BJ (cell line): ENCODE results near the gene TOX2. TPM values are rescaled to one million over a fixed set of nuclear protein-coding genes. Genes with fewer than 3 reads are reported as not detected.

Source experiments
- CTCF ChIA-PET: fragments of 350-600 bp; formaldehyde crosslinking; extraction: SDS; loops from one replicate; lab custom pipeline; 2021; ENCODE audit warnings: antibody characterized with exemption, inconsistent platforms; lab: Yijun Ruan, JAX
- POLR2A ChIA-PET: fragments of 300-600 bp; sonication (Branson Sonifier 250); formaldehyde crosslinking; extraction: SDS; loops from one replicate; lab custom pipeline; 2021; ENCODE audit warnings: antibody characterized with exemption; lab: Charles Lee
- DNase-seq: peaks from one replicate; pipeline ENCODE4 v3.0.0-alpha.2; 2011; ENCODE audit warnings: low read depth
- H3K27me3 ChIP-seq: 2 replicates; pipeline ENCODE4 v1.6.0; 2011; ENCODE audit warnings: low read length; ENCODE audit not compliant: control insufficient read depth, insufficient read depth
- H3K36me3 ChIP-seq: 2 replicates; pipeline ENCODE4 v1.5.1; 2011; ENCODE audit warnings: low read length; ENCODE audit not compliant: control insufficient read depth, insufficient read depth
- H3K4me3 ChIP-seq: 2 replicates; pipeline ENCODE4 v1.5.1; 2011; ENCODE audit warnings: low read depth, mild to moderate bottlenecking, control low read depth, low read length
- polyA plus RNA-seq: library from polyadenylated mRNA; depleted of rRNA; stranded (reverse); fragments of >200 nt; gene quantifications from 2 replicates; pipeline ENCODE4 v1.2.3, GENCODE V29; 2011; rRNA removed
- small RNA-seq: library from RNA; depleted of rRNA; stranded (forward); fragments of <200 nt; gene quantifications from one replicate; pipeline ENCODE3, GENCODE V24; 2012; ENCODE audit warnings: low replicate concordance, low read depth; ENCODE audit not compliant: insufficient read length
- TF ChIP-seq, protein P1 (sequence below): IDR thresholded peaks from 2 replicates; pipeline ENCODE4 v1.5.1; 2011; ENCODE audit warnings: low read depth, mild to moderate bottlenecking, control low read depth, inconsistent platforms, low read length, moderate library complexity; ENCODE audit not compliant: insufficient read depth

Gene TOX2
- polyA plus RNA-seq, 1 experiment: 7.6 TPM

DNA sequence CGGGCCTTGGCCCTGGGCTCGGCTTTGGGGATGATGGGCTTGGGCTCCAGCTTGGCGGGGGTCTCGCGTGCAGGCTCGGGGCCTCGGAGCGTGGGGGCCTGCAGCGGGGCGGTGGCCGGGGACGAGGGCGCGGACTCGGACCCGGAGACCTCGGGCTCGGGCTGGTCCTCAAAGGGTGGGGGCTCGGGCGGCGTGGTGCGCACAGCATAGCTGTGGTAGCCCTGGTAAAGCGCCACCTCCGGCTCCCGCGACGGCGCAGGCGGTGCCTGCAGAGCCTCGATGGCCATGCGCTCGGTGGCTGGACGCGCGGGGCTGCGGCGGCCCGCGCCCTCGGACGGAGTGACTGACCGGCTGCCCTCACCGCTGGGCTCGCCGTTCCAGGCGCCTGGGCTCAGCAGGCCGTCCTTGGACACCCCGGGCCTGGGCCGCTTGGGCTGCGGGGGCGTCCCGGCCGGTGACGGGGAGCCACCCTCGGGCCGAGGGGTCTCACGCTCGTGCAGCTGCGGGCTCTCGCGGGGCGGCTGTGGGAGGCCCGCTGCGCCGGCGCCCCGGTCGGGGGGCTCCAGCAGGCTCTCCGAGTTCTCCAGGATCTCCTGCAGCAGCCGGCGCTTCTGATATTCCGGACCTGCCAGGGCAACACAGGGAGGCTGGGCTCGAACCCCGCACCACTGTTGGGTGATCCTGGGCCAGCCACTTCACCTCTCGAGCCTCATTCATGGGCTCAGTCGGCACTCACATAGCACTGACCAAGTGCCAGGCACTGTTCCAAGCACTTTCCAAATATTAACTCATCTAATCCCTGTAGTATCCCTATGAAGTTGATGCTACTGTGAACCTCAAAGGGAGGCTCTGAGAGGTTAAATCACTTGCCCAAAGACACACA, 201.4 kb downstream of the TOX2 start:
- Histone ChIP-seq H3K4me3 (no peak overlapping the region), H3K27me3 (no peaks in the 10 kb centered on the region), H3K36me3 (no peaks in the 10 kb centered on the region)
- TF ChIP-seq, protein P1, sequence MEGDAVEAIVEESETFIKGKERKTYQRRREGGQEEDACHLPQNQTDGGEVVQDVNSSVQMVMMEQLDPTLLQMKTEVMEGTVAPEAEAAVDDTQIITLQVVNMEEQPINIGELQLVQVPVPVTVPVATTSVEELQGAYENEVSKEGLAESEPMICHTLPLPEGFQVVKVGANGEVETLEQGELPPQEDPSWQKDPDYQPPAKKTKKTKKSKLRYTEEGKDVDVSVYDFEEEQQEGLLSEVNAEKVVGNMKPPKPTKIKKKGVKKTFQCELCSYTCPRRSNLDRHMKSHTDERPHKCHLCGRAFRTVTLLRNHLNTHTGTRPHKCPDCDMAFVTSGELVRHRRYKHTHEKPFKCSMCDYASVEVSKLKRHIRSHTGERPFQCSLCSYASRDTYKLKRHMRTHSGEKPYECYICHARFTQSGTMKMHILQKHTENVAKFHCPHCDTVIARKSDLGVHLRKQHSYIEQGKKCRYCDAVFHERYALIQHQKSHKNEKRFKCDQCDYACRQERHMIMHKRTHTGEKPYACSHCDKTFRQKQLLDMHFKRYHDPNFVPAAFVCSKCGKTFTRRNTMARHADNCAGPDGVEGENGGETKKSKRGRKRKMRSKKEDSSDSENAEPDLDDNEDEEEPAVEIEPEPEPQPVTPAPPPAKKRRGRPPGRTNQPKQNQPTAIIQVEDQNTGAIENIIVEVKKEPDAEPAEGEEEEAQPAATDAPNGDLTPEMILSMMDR: no peak
- CTCF ChIA-PET: interaction anchor here (0.5 to 11.7 kb wide), 38 partner anchors 9 to 667 kb away, joined by 3 to 307 read pairs (median 6); partner anchors contain the start of genes FITM2, JPH2 and OSER1
- DNase-seq: no peak
- POLR2A ChIA-PET: interaction anchor here (0.7 kb wide), 1 partner anchor 72 kb away, joined by 3 read pairs; no protein-coding TSS in a partner anchor

DNA sequence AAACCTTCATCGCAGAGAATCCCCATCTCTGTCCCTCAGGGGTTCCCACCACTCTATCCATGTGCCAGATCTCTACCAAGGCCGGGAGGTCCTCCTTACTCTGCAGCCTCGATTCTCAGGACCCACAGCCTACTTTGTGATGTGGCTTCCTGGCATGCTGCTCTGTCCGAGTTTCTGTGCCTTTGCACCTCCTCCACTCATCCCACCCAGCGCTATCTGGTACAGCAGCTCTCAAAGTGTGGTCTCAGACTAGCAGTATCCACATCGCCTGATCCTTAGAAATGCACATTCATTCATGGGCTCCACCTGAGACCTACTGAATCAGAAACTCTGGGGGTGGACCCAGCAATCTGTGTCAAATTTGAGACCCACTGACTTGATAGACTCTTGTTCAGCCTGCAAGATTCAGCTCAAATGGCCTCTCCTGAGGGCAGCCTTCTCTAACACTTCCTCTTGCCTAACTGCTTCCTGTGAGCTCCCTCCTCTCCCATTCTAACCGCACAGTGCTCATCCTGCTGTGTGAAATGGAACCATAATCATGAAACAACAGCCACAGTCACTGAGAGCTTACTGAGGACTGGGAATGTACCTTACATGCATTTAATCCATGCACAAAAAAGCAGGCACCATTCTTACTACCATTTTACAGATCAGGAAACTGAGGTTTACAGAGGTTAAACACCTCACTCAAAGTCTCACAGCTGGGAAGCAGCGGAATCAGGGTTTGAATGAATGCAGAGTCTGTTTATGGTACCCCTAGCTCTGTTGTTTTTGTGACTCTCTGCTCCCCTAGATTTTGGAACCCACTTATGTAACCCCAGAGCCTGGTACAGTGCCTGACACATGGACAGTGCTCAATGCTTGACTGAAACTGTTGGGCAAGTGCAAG, 202.9 kb downstream of the TOX2 start:
- H3K4me3 ChIP-seq: no peak overlapping the region
- DNase-seq: no peak
- no peaks in the 10 kb centered on the region for H3K36me3 ChIP-seq
- CTCF ChIA-PET: interaction anchor here (0.7 to 11.7 kb wide), 36 partner anchors 10 to 668 kb away, joined by 3 to 307 read pairs (median 6); partner anchors contain the start of genes FITM2, JPH2 and OSER1
- POLR2A ChIA-PET: interaction anchor here (0.7 kb wide), 1 partner anchor 70 kb away, joined by 3 read pairs; no protein-coding TSS in a partner anchor
- TF ChIP-seq, protein P1: no peak
- H3K27me3 ChIP-seq: no peaks in the 10 kb centered on the region

DNA sequence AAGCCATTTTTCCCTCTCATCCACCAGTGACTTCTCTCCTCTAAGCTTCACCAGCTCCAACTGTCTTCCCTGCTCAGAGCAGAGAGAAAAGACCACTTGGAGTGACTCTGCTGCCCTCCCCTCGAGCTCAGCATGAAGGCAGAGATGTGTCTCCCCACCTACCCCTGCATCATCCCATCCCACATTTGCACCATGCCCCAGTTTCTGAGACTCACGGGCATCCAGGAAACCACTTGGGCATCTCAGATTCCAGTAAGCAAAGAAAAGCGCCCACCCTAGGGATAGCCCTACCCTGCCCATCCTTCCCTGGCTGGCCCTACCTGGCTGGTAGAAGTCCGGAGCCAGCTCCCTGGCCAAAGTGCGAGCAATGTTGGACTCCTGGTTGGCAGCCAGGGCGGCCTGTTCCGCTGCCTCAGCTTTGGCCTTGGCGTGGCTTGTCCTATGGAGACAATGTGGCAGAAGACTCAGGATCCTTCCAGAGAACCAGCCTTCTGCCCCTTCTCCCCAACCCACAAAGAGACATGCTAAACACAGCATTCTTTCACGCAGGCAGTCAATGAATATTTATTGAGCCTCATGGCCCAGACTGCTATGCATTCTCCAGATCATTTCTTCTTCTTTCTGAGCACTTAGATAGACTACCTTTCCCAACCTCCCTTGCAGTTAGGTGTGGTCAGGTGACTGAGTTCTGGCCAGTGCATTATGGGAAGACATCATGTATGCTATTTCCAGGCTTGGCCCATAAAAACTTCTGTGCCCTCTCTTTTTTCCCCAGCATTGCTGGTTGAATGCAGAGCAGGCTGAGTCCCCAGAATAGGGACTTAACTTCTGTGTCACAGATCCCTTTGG, 203.8 kb downstream of the TOX2 start:
- POLR2A ChIA-PET: no interaction called here
- TF ChIP-seq, protein P1: no peak
- Histone ChIP-seq H3K4me3 (no peak overlapping the region), H3K36me3 (no peaks in the 10 kb centered on the region), H3K27me3 (no peaks in the 10 kb centered on the region)
- CTCF ChIA-PET: interaction anchor here (0.6 to 11.7 kb wide), 10 partner anchors 11 to 193 kb away, joined by 3 to 307 read pairs (median 21); partner anchors contain the start of genes FITM2 and JPH2
- no peak for DNase-seq

Small RNAs within 50 kb of the gene (small RNA-seq; reads per million reads assigned to genes)
- not detected for gene RN7SL443P

Other genes starting within 250 kb of the TOX2 start
- gene MYBL2, start 247.7 kb upstream of the TOX2 start, polyA plus RNA-seq: 6.4 and 9.8 TPM in 2 replicates
- not detected in 2 replicates for gene GTSF1L, start 187.8 kb upstream of the TOX2 start, polyA plus RNA-seq